SK-N-SH treated with all-trans-retinoic acid at 6 μM for 48 hours (cell line): ENCODE data around the gene SRRD.

Experiments
- ATAC-seq: fragments of 200-7000 bp; cut with Tn5 transposase; 3 replicates; pipeline ENCODE4 v1.9.1; 2020; ENCODE audit warnings: mild to moderate bottlenecking, moderate library complexity
- ARNTL ChIP-seq: fragments of 450-650 bp; formaldehyde crosslinking; IDR thresholded peaks from 2 replicates; pipeline ENCODE4 v1.5.0; 2020; ENCODE audit warnings: low read depth, mild to moderate bottlenecking, moderate library complexity, borderline replicate concordance
- BACH2 ChIP-seq: fragments of 250-450 bp; sonication (Bioruptor Pico); IDR thresholded peaks from 2 replicates; pipeline ENCODE4 v1.9.0; 2021; ENCODE audit warnings: mild to moderate bottlenecking, borderline replicate concordance
- CSDC2 ChIP-seq: fragments of 250-450 bp; sonication (Bioruptor Pico); IDR thresholded peaks from 2 replicates; pipeline ENCODE4 v1.5.0; 2020; ENCODE audit warnings: mild to moderate bottlenecking, moderate library complexity
- ESRRG ChIP-seq: fragments of 250-450 bp; sonication (Bioruptor Pico); IDR thresholded peaks from 2 replicates; pipeline ENCODE4 v1.6.1; 2021; ENCODE audit warnings: mild to moderate bottlenecking
- GLIS3 ChIP-seq: fragments of 250-450 bp; sonication (Bioruptor Pico); IDR thresholded peaks from 2 replicates; pipeline ENCODE4 v1.5.0; 2020; ENCODE audit warnings: mild to moderate bottlenecking, moderate library complexity
- ISL1 ChIP-seq: fragments of 250-450 bp; sonication (Bioruptor Pico); IDR thresholded peaks from 2 replicates; pipeline ENCODE4 v2.1.2; 2022; ENCODE audit warnings: mild to moderate bottlenecking, moderate library complexity
- OSR1 ChIP-seq: fragments of 250-450 bp; sonication (Bioruptor Pico); IDR thresholded peaks from 2 replicates; pipeline ENCODE4 v1.8.0; 2022; ENCODE audit warnings: moderate library complexity, mild to moderate bottlenecking, inconsistent platforms
- PPARA ChIP-seq: fragments of 250-450 bp; sonication (Bioruptor Pico); IDR thresholded peaks from 2 replicates; pipeline ENCODE4 v1.5.0; 2020; ENCODE audit warnings: mild to moderate bottlenecking, borderline replicate concordance
- RARB ChIP-seq: fragments of 250-450 bp; sonication (Bioruptor Pico); IDR thresholded peaks from 2 replicates; pipeline ENCODE4 v1.8.0; 2021; ENCODE audit warnings: mild to moderate bottlenecking, moderate library complexity
- SNAI2 ChIP-seq: fragments of 250-450 bp; sonication (Bioruptor Pico); IDR thresholded peaks from 2 replicates; pipeline ENCODE4 v1.5.0; 2020; ENCODE audit warnings: mild to moderate bottlenecking, moderate library complexity
- TCF4 ChIP-seq: fragments of 250-450 bp; sonication (Bioruptor Pico); IDR thresholded peaks from 2 replicates; pipeline ENCODE4 v1.8.0; 2021; ENCODE audit warnings: mild to moderate bottlenecking, moderate library complexity, borderline replicate concordance
- TOX ChIP-seq: fragments of 250-450 bp; sonication (Bioruptor Pico); IDR thresholded peaks from 2 replicates; pipeline ENCODE4 v1.8.0; 2021; ENCODE audit warnings: mild to moderate bottlenecking, moderate library complexity, borderline replicate concordance
- ZC3H10 ChIP-seq: fragments of 250-450 bp; sonication (Bioruptor Pico); IDR thresholded peaks from 2 replicates; pipeline ENCODE4 v1.5.1; 2021; ENCODE audit warnings: mild to moderate bottlenecking, moderate library complexity
- ZFP3 ChIP-seq: fragments of 250-450 bp; sonication (Bioruptor Pico); IDR thresholded peaks from 2 replicates; pipeline ENCODE4 v1.5.0; 2020; ENCODE audit warnings: mild to moderate bottlenecking, moderate library complexity
- ZFP30 ChIP-seq: fragments of 450-650 bp; formaldehyde crosslinking; IDR thresholded peaks from 2 replicates; pipeline ENCODE4 v1.5.0; 2022; ENCODE audit warnings: mild to moderate bottlenecking, moderate library complexity
- ZNF565 ChIP-seq: fragments of 450-650 bp; formaldehyde crosslinking; conservative IDR thresholded peaks from 2 replicates; pipeline ENCODE4 v1.5.0; 2020; ENCODE audit warnings: low read depth, mild to moderate bottlenecking, moderate library complexity
- ZNF70 ChIP-seq: fragments of 450-650 bp; formaldehyde crosslinking; IDR thresholded peaks from 2 replicates; pipeline ENCODE4 v1.5.0; 2020; ENCODE audit warnings: mild to moderate bottlenecking, moderate library complexity
- ZNF8 ChIP-seq: fragments of 450-650 bp; formaldehyde crosslinking; IDR thresholded peaks from 2 replicates; pipeline ENCODE4 v1.5.0; 2020; ENCODE audit warnings: mild to moderate bottlenecking, moderate library complexity
- TF ChIP-seq, protein P1 (sequence below): fragments of 250-450 bp; sonication (Bioruptor Pico); IDR thresholded peaks from 2 replicates; pipeline ENCODE4 v1.5.1; 2020; ENCODE audit warnings: low read depth, mild to moderate bottlenecking, moderate library complexity
- TF ChIP-seq, protein P2 (sequence below): fragments of 250-450 bp; sonication (Bioruptor Pico); IDR thresholded peaks from 2 replicates; pipeline ENCODE4 v1.5.0; 2020; ENCODE audit warnings: mild to moderate bottlenecking, moderate library complexity
- TF ChIP-seq, protein P3 (sequence below): fragments of 250-450 bp; sonication (Bioruptor Pico); IDR thresholded peaks from 2 replicates; pipeline ENCODE4 v1.8.0; 2021; ENCODE audit warnings: low read depth, mild to moderate bottlenecking, moderate library complexity, borderline replicate concordance
- TF ChIP-seq, protein P4 (sequence below): fragments of 250-450 bp; sonication (Bioruptor Pico); IDR thresholded peaks from 2 replicates; pipeline ENCODE4 v1.5.1; 2021; ENCODE audit warnings: mild to moderate bottlenecking, moderate library complexity

The SRRD gene

DNA sequence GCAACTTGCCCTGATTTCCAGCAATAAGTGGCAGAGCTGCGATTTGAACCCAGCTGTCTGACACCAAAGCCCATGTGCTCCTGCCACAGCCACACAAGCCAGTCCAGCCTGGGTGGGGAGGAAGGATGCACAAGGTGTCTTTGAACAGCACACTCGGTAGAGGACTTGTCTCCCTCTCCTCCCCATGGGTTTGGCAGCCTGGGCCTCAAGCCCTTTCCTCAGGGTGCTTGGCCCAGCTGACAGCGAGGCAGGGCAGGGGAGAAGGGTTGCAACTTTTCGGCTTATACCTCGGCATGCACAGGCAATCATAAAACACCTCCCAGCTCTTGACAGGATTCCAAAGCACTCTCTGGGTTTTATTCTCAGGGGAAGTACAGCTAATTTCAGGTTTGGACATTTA is 35.3 kb upstream of the SRRD start:
- TF ChIP-seq CSDC2: no peak
- TF ChIP-seq ZFP3 (CRISPR knock-in tag): no peak
- TF ChIP-seq ZC3H10 (CRISPR knock-in tag): no peak
- TF ChIP-seq ARNTL (CRISPR knock-in tag): no peak
- TF ChIP-seq PPARA (CRISPR knock-in tag): no peak

DNA sequence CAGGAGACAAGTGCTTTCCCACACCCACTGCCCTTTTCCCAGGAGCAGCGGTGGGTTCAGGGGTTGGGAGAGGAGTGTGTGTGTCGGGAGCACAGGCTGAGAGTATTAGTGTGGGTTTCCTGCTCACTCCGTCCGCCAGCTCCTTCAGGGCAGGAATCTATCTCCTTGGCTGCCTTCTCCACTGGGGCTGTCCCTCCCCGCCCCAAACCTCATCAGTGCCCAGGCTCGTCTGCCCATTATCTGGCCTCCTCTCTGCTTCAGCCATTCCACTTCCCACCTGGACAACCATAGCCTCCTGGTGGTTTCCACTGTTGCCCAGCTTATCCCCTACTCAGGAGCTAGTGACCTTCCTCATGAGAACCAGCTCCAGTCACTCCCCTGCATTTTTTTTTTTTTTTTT is 34.7 kb upstream of the SRRD start:
- TF ChIP-seq, protein P1, sequence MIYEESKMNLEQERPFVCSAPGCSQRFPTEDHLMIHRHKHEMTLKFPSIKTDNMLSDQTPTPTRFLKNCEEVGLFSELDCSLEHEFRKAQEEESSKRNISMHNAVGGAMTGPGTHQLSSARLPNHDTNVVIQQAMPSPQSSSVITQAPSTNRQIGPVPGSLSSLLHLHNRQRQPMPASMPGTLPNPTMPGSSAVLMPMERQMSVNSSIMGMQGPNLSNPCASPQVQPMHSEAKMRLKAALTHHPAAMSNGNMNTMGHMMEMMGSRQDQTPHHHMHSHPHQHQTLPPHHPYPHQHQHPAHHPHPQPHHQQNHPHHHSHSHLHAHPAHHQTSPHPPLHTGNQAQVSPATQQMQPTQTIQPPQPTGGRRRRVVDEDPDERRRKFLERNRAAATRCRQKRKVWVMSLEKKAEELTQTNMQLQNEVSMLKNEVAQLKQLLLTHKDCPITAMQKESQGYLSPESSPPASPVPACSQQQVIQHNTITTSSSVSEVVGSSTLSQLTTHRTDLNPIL: no peak
- TF ChIP-seq ZFP30 (CRISPR knock-in tag) (no peak), CSDC2 (no peak), ESRRG (CRISPR knock-in tag) (no peak), TOX (CRISPR knock-in tag) (no peak), ZNF565 (CRISPR knock-in tag) (no peak), ZNF70 (CRISPR knock-in tag) (no peak), ISL1 (no peak), BACH2 (no peak), ZC3H10 (CRISPR knock-in tag) (no peak), SNAI2 (no peak), OSR1 (no peak), ZNF8 (CRISPR knock-in tag) (no peak), GLIS3 (CRISPR knock-in tag) (no peak), ARNTL (CRISPR knock-in tag) (no peak), PPARA (CRISPR knock-in tag) (no peak), TCF4 (CRISPR knock-in tag) (no peak)
- TF ChIP-seq, protein P2, sequence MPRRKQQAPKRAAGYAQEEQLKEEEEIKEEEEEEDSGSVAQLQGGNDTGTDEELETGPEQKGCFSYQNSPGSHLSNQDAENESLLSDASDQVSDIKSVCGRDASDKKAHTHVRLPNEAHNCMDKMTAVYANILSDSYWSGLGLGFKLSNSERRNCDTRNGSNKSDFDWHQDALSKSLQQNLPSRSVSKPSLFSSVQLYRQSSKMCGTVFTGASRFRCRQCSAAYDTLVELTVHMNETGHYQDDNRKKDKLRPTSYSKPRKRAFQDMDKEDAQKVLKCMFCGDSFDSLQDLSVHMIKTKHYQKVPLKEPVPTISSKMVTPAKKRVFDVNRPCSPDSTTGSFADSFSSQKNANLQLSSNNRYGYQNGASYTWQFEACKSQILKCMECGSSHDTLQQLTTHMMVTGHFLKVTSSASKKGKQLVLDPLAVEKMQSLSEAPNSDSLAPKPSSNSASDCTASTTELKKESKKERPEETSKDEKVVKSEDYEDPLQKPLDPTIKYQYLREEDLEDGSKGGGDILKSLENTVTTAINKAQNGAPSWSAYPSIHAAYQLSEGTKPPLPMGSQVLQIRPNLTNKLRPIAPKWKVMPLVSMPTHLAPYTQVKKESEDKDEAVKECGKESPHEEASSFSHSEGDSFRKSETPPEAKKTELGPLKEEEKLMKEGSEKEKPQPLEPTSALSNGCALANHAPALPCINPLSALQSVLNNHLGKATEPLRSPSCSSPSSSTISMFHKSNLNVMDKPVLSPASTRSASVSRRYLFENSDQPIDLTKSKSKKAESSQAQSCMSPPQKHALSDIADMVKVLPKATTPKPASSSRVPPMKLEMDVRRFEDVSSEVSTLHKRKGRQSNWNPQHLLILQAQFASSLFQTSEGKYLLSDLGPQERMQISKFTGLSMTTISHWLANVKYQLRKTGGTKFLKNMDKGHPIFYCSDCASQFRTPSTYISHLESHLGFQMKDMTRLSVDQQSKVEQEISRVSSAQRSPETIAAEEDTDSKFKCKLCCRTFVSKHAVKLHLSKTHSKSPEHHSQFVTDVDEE (CRISPR knock-in tag): no peak
- TF ChIP-seq, protein P3, sequence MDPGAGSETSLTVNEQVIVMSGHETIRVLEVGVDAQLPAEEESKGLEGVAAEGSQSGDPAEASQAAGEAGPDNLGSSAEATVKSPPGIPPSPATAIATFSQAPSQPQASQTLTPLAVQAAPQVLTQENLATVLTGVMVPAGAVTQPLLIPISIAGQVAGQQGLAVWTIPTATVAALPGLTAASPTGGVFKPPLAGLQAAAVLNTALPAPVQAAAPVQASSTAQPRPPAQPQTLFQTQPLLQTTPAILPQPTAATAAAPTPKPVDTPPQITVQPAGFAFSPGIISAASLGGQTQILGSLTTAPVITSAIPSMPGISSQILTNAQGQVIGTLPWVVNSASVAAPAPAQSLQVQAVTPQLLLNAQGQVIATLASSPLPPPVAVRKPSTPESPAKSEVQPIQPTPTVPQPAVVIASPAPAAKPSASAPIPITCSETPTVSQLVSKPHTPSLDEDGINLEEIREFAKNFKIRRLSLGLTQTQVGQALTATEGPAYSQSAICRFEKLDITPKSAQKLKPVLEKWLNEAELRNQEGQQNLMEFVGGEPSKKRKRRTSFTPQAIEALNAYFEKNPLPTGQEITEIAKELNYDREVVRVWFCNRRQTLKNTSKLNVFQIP: no peak

More for the DNA sequence above, 35.3 kb upstream of the SRRD start:
- no peak for ATAC-seq

DNA sequence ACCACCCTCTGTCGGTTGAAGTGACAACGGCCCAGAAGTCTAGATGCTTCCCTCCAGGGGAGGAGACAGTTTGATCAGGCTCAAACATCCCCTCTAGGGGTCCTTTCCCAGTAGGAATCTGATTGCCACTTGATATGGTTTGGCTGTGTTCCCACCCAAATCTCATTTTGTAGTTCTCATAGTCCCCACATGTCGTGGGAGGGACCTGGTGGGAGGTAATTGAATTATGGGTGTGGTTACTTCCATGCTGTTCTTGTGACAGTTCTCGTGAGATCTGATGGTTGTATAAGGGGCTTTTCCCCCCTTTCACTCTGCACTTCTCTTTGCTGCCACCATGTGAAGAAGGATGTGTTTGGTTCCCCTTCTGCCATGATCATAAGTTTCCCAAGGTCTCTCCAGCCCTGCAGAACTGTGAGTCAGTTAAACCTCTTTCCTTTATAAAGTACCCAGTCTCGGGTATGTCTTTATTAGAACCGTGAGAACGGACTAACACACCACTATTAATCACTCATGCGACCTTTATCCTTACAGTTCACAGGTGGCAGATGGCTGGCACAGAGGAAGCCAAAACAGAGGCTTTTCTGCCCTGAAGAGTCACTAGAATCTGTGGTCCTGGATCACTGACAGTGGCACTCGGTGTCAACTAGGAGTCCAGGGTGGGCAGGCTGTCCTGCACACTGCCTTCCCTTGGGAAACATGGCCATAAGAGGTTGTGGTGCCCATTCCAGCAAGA is 33.1 kb upstream of the SRRD start:
- ATAC-seq: no peak

More for the DNA sequence above, 34.7 kb upstream of the SRRD start:
- ATAC-seq: no peak; the same call in 1 of the 3 replicates

More for the DNA sequence above, 33.1 kb upstream of the SRRD start:
- TF ChIP-seq, protein P3: no peak
- TF ChIP-seq, protein P4, sequence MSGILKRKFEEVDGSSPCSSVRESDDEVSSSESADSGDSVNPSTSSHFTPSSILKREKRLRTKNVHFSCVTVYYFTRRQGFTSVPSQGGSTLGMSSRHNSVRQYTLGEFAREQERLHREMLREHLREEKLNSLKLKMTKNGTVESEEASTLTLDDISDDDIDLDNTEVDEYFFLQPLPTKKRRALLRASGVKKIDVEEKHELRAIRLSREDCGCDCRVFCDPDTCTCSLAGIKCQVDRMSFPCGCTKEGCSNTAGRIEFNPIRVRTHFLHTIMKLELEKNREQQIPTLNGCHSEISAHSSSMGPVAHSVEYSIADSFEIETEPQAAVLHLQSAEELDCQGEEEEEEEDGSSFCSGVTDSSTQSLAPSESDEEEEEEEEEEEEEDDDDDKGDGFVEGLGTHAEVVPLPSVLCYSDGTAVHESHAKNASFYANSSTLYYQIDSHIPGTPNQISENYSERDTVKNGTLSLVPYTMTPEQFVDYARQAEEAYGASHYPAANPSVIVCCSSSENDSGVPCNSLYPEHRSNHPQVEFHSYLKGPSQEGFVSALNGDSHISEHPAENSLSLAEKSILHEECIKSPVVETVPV (CRISPR knock-in tag): no peak
- TF ChIP-seq RARB (CRISPR knock-in tag) (no peak), ZC3H10 (CRISPR knock-in tag) (no peak), CSDC2 (no peak), OSR1 (no peak), ISL1 (no peak), ESRRG (CRISPR knock-in tag) (no peak), ZFP3 (CRISPR knock-in tag) (no peak), ZNF565 (CRISPR knock-in tag) (no peak), PPARA (CRISPR knock-in tag) (no peak)
- TF ChIP-seq, protein P1: no peak
